K562 (cell line): ENCODE results near the gene IL26. TPM values are rescaled to one million over a fixed set of nuclear protein-coding genes. Genes with fewer than 3 reads are reported as not detected.

Experiments
- ARHGAP35 ChIP-seq: fragments of 450-650 bp; IDR thresholded peaks from 2 replicates; pipeline ENCODE4 v1.6.1; 2018; ENCODE audit not compliant: partially characterized antibody
- ARID3B ChIP-seq: fragments of 250-450 bp; sonication (Bioruptor Pico); IDR thresholded peaks from 2 replicates; pipeline ENCODE4 v1.4.0; 2020; ENCODE audit warnings: borderline replicate concordance
- ASH1L ChIP-seq: fragments of 450-650 bp; IDR thresholded peaks from 2 replicates; pipeline ENCODE4 v1.6.1; 2018; ENCODE audit warnings: borderline replicate concordance, mild to moderate bottlenecking, low read depth; ENCODE audit not compliant: partially characterized antibody
- CEBPG ChIP-seq, 3 experiments: fragments of 200-800 bp in 1 of 3; sonication (Bioruptor generic) in 1 of 3; sonication (generic) in 1 of 3; formaldehyde crosslinking in 1 of 3; IDR thresholded peaks in 2 of 3; conservative IDR thresholded peaks in 1 of 3; 2 replicates each; pipeline versions ENCODE4 v1.6.1 to v1.8.0; 2016 to 2022; ENCODE audit warnings: missing compliant biosample characterization in 2 of 3, missing genetic modification characterization in 2 of 3, mild to moderate bottlenecking in 1 of 3, missing genetic modification reagents in 1 of 3
- CHD1 ChIP-seq: fragments of 200-600 bp; sonication (generic); IDR thresholded peaks from one replicate; pipeline ENCODE4 v1.6.1; 2012; ENCODE audit warnings: mild to moderate bottlenecking, moderate library complexity, low read length, inconsistent platforms
- DIDO1 ChIP-seq: fragments of 450-650 bp; IDR thresholded peaks from 2 replicates; pipeline ENCODE4 v1.6.1; 2016; ENCODE audit warnings: low read depth, missing biosample characterization, missing genetic modification characterization
- E2F5 ChIP-seq: sonication (generic); formaldehyde crosslinking; IDR thresholded peaks from 2 replicates; pipeline ENCODE4 v1.8.0; 2022; ENCODE audit warnings: mild to moderate bottlenecking, missing genetic modification reagents
- ETS1 ChIP-seq: conservative IDR thresholded peaks from 2 replicates; pipeline ENCODE4 v1.6.1; 2011; ENCODE audit warnings: low read depth, mild to moderate bottlenecking, low read length; ENCODE audit not compliant: control insufficient read depth
- FOXK1 ChIP-seq: sonication (generic); formaldehyde crosslinking; IDR thresholded peaks from 2 replicates; pipeline ENCODE4 v1.8.0; 2022; ENCODE audit warnings: missing genetic modification reagents, mild to moderate bottlenecking, borderline replicate concordance
- HNRNPK ChIP-seq: fragments of 200-400 bp; formaldehyde crosslinking; IDR thresholded peaks from one replicate; pipeline ENCODE4 v1.6.1; 2018; ENCODE audit warnings: mild to moderate bottlenecking, low read depth, low read length; ENCODE audit not compliant: poor library complexity, severe bottlenecking
- LEF1 ChIP-seq: fragments of 450-650 bp; IDR thresholded peaks from 2 replicates; pipeline ENCODE4 v1.6.1; 2016; ENCODE audit warnings: mild to moderate bottlenecking
- MAZ ChIP-seq, 2 experiments: fragments of 450-650 bp in 1 of 2; sonication (generic) in 1 of 2; formaldehyde crosslinking; IDR thresholded peaks in 1 of 2; conservative IDR thresholded peaks in 1 of 2; 2 replicates each; pipeline versions ENCODE4 v1.4.0 to v1.5.0; 2020; ENCODE audit warnings: mild to moderate bottlenecking in 1 of 2, missing genetic modification reagents in 1 of 2
- POLR2G ChIP-seq: fragments of 200-400 bp; formaldehyde crosslinking; IDR thresholded peaks from 2 replicates; pipeline ENCODE4 v1.6.1; 2017; ENCODE audit warnings: low read depth, mild to moderate bottlenecking, antibody characterized with exemption, low read length, moderate library complexity
- SAP30 ChIP-seq: fragments of 200-600 bp; sonication (generic); IDR thresholded peaks from 2 replicates; pipeline ENCODE4 v1.6.1; 2012; ENCODE audit warnings: borderline replicate concordance, low read depth, mild to moderate bottlenecking, moderate library complexity, low read length, control low read depth, inconsistent platforms; ENCODE audit not compliant: insufficient read depth, poor library complexity, severe bottlenecking
- SMC3 ChIP-seq: conservative IDR thresholded peaks from 2 replicates; pipeline ENCODE4 v1.6.1; 2011; ENCODE audit warnings: low read depth, low read length, improper control_type of control experiment; ENCODE audit not compliant: insufficient read depth
- THAP7 ChIP-seq: fragments of 250-450 bp; sonication (Bioruptor Pico); IDR thresholded peaks from 2 replicates; pipeline ENCODE4 v1.5.0; 2021
- YY1 ChIP-seq, 3 experiments: IDR thresholded peaks; 2 replicates each; pipeline ENCODE4 v1.6.1; 2011; ENCODE audit warnings: low read length in 2 of 3, mild to moderate bottlenecking in 2 of 3, moderate library complexity in 2 of 3, borderline replicate concordance in 1 of 3, control low read depth in 1 of 3, low read depth in 1 of 3; ENCODE audit not compliant: insufficient read depth in 3 of 3, insufficient replicate concordance in 2 of 3, control insufficient read depth in 1 of 3, insufficient read length in 1 of 3; ENCODE audit errors: extremely low read depth in 1 of 3
- ZNF143 ChIP-seq: sonication (generic); formaldehyde crosslinking; IDR thresholded peaks from 2 replicates; pipeline ENCODE4 v1.9.0; 2022; ENCODE audit warnings: mild to moderate bottlenecking, missing genetic modification reagents
- ZNF561 ChIP-seq: fragments of 450-650 bp; formaldehyde crosslinking; conservative IDR thresholded peaks from 2 replicates; pipeline ENCODE4 v1.4.0; 2020; ENCODE audit warnings: mild to moderate bottlenecking, moderate library complexity
- ZNF584 ChIP-seq: fragments of 200-800 bp; sonication (Bioruptor generic); IDR thresholded peaks from 2 replicates; pipeline ENCODE4 v1.6.1; 2016; ENCODE audit warnings: low read depth, mild to moderate bottlenecking, missing genetic modification characterization, missing compliant biosample characterization
- ZNF696 ChIP-seq: fragments of 250-450 bp; sonication (Bioruptor Pico); conservative IDR thresholded peaks from 2 replicates; pipeline ENCODE4 v1.4.0; 2020; ENCODE audit warnings: mild to moderate bottlenecking, moderate library complexity
- polyA plus RNA-seq, 8 experiments: library from polyadenylated mRNA; depleted of rRNA in 4 of 8; stranded (reverse) in 5 of 8; unstranded in 3 of 8; fragments of >200 nt; fragmentation: Nextera tagmentation in 2 of 8; fragmentation: Illumina TruSeq in 1 of 8; extraction: Ambion mirVana in 2 of 8; extraction: Trizol in 1 of 8; gene quantifications; 2 replicates each; pipeline versions ENCODE4 v1.2.1 to v1.2.3, GENCODE V29; 2011 to 2014; ENCODE audit warnings: inconsistent platforms in 1 of 8, missing spikeins in 1 of 8
- total RNA-seq, 7 experiments: library from RNA; depleted of rRNA in 6 of 7; stranded (reverse); fragments of >200 nt in 6 of 7; fragmentation: Illumina TruSeq in 2 of 7; extraction: Trizol in 2 of 7; gene quantifications; 2 replicates each; pipeline versions ENCODE4 v1.2.1 to v1.2.3, GENCODE V29; 2011 to 2021; ENCODE audit warnings: low replicate concordance in 1 of 7

The IL26 gene
- total and polyA plus RNA-seq, 9 of the 15 experiments (the other 6 are each of a cell fraction or from before 2014, with no cell fraction given): not detected

GRCh38 chr12:68178774-68179439 is 46.7 kb downstream of the IL26 start (continued):
- no peak for TF ChIP-seq ETS1
- TF ChIP-seq THAP7 (CRISPR knock-in tag): no peak
- no peak for TF ChIP-seq LEF1
- TF ChIP-seq SAP30: no peak
- TF ChIP-seq E2F5 (CRISPR knock-in tag): no peak
- no peak for TF ChIP-seq ZNF696 (CRISPR knock-in tag)
- no peak for TF ChIP-seq ASH1L
- no peak for TF ChIP-seq ARID3B (CRISPR knock-in tag)
- no peak for TF ChIP-seq HNRNPK
- TF ChIP-seq POLR2G: no peak
- TF ChIP-seq MAZ (CRISPR knock-in tag; conservative IDR thresholded peaks at IDR 0.05 in 1 of 2, IDR thresholded peaks at IDR 0.05 in 1 of 2): 0 out of 4 replicates have a peak, but pooled peaks of 1 of the 2 experiments have one; percentile 26
- no peak for TF ChIP-seq ZNF561 (CRISPR knock-in tag)
- TF ChIP-seq FOXK1 (CRISPR knock-in tag): no peak
- TF ChIP-seq CEBPG (CRISPR knock-in tag; IDR thresholded peaks at IDR 0.05): no peak
- peak in 1 of 2 experiments; percentile 55; a peak in 3 of 4 replicates for TF ChIP-seq CEBPG (tag; conservative IDR thresholded peaks at IDR 0.05 in 1 of 2, IDR thresholded peaks at IDR 0.05 in 1 of 2)
- TF ChIP-seq SMC3: no peak
- no peak for TF ChIP-seq ZNF143 (CRISPR knock-in tag)
- peak; percentile 83 for TF ChIP-seq ZNF584 (CRISPR knock-in tag)
- TF ChIP-seq ARHGAP35: no peak
- TF ChIP-seq DIDO1 (tag): no peak
- TF ChIP-seq CHD1: no peak
- TF ChIP-seq YY1 (IDR thresholded peaks at IDR 0.05; ENCODE audit: borderline replicate concordance in 1 of 3, control insufficient read depth in 1 of 3, extremely low read depth in 1 of 3, insufficient read depth in 3 of 3, insufficient read length in 1 of 3, insufficient replicate concordance in 2 of 3, low read depth in 1 of 3, low read length in 2 of 3): no peak
